PFSK-1 (cell line): Measurements from ENCODE around the gene NEIL3.

Source experiments
- FOXP2 ChIP-seq: optimal IDR thresholded peaks from 2 replicates; pipeline ENCODE3; 2011; ENCODE audit warnings: borderline replicate concordance, control low read depth, inconsistent platforms; ENCODE audit not compliant: insufficient read depth; ENCODE audit errors: extremely low read length, extremely low read depth
- POLR2AphosphoS5 ChIP-seq: IDR thresholded peaks from 2 replicates; pipeline ENCODE4 v1.6.1; 2012; ENCODE audit warnings: low read depth, mild to moderate bottlenecking, control low read depth, low read length, moderate library complexity

- TF ChIP-seq POLR2AphosphoS5 (no peak), FOXP2 (no peak)
Measured at GRCh38 chr4:177293208-177294033, 16.3 kb upstream of the NEIL3 start.
